ENCODE results near the gene EPN2. TPM values are rescaled to one million over a fixed set of nuclear protein-coding genes. Genes with fewer than 3 reads are reported as not detected.

EPN2 gene
- total and polyA plus RNA-seq, 3 donors from 2014 or later, result 60.0 to 66.5 (median 61.1) TPM

DNA sequence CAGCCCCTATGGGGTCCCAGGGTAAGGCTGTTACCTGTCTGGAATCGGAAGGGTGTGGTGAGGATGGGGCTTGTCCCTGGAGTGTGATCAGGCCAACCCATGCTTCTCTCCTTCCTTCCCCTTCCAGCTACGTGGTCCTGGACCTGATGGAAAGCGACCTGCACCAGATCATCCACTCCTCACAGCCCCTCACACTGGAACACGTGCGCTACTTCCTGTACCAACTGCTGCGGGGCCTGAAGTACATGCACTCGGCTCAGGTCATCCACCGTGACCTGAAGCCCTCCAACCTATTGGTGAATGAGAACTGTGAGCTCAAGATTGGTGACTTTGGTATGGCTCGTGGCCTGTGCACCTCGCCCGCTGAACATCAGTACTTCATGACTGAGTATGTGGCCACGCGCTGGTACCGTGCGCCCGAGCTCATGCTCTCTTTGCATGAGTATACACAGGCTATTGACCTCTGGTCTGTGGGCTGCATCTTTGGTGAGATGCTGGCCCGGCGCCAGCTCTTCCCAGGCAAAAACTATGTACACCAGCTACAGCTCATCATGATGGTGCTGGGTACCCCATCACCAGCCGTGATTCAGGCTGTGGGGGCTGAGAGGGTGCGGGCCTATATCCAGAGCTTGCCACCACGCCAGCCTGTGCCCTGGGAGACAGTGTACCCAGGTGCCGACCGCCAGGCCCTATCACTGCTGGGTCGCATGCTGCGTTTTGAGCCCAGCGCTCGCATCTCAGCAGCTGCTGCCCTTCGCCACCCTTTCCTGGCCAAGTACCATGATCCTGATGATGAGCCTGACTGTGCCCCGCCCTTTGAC is 143.5 kb downstream of the EPN2 start:
- TF ChIP-seq, protein P1, sequence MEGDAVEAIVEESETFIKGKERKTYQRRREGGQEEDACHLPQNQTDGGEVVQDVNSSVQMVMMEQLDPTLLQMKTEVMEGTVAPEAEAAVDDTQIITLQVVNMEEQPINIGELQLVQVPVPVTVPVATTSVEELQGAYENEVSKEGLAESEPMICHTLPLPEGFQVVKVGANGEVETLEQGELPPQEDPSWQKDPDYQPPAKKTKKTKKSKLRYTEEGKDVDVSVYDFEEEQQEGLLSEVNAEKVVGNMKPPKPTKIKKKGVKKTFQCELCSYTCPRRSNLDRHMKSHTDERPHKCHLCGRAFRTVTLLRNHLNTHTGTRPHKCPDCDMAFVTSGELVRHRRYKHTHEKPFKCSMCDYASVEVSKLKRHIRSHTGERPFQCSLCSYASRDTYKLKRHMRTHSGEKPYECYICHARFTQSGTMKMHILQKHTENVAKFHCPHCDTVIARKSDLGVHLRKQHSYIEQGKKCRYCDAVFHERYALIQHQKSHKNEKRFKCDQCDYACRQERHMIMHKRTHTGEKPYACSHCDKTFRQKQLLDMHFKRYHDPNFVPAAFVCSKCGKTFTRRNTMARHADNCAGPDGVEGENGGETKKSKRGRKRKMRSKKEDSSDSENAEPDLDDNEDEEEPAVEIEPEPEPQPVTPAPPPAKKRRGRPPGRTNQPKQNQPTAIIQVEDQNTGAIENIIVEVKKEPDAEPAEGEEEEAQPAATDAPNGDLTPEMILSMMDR (IDR thresholded peaks at IDR 0.05), result no peak
- no peak for TF ChIP-seq POLR2A (IDR thresholded peaks at IDR 0.05)
- intact Hi-C loops (cut with DNase I; ENCODE audit: low total_unique reads), result no loop called here
- DNase-seq, result no peak
- Histone ChIP-seq H3K27me3 (no peaks in the 10 kb centered on the region), H3K9me3 (no peaks in the 10 kb centered on the region), H3K27ac (no peak overlapping the region), H3K36me3 (ENCODE audit: low read depth, missing control alignments) (no peaks in the 10 kb centered on the region), H3K4me3 (no peak overlapping the region), H3K4me1 (peaks cover 29% of the 10 kb centered on the region)
- WGBS, 2 donors, result 95 to 97% methylated on average over 15 to 29 of the region's 29 CpGs

DNA sequence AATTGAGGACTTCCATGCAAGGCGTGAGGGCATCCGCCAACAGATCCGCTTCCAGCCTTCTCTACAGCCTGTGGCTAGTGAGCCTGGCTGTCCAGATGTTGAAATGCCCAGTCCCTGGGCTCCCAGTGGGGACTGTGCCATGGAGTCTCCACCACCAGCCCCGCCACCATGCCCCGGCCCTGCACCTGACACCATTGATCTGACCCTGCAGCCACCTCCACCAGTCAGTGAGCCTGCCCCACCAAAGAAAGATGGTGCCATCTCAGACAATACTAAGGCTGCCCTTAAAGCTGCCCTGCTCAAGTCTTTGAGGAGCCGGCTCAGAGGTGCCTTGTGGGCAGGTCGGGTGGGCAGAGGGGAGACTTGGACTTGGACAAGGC is 144.2 kb downstream of the EPN2 start:
- H3K36me3 ChIP-seq (ENCODE audit: low read depth, missing control alignments), result no peaks in the 10 kb centered on the region

GRCh38 chr17:19381741-19382444 is 144.7 kb downstream of the EPN2 start:
- no peak for DNase-seq
- H3K27ac ChIP-seq, result peak overlapping the region in 1 of 2 donors; percentile 36
- peaks cover 41% of the 10 kb centered on the region for H3K4me1 ChIP-seq
- no peak overlapping the region for H3K4me3 ChIP-seq
- intact Hi-C loops (cut with DNase I; ENCODE audit: low total_unique reads), result no loop called here
- no peaks in the 10 kb centered on the region for H3K36me3 ChIP-seq (ENCODE audit: low read depth, missing control alignments)
- 94% methylated on average over 28 to 31 of the region's 31 CpGs for WGBS, 2 donors
- no peaks in the 10 kb centered on the region for H3K9me3 ChIP-seq
- H3K27me3 ChIP-seq, result no peaks in the 10 kb centered on the region
- TF ChIP-seq POLR2A (IDR thresholded peaks at IDR 0.05), result no peak
- TF ChIP-seq, protein P1 (IDR thresholded peaks at IDR 0.05), result no peak

More for the DNA sequence above, 144.2 kb downstream of the EPN2 start:
- WGBS, 2 donors, result 96 to 97% methylated on average over 4 to 7 of the region's 7 CpGs
- no peaks in the 10 kb centered on the region for H3K27me3 ChIP-seq
- H3K4me3 ChIP-seq, result no peak overlapping the region
- intact Hi-C loops (cut with DNase I; ENCODE audit: low total_unique reads), result no loop called here
- no peak for TF ChIP-seq POLR2A (IDR thresholded peaks at IDR 0.05)
- TF ChIP-seq, protein P1 (IDR thresholded peaks at IDR 0.05), result no peak
- peaks cover 35% of the 10 kb centered on the region for H3K4me1 ChIP-seq
- H3K27ac ChIP-seq, result no peak overlapping the region
- no peaks in the 10 kb centered on the region for H3K9me3 ChIP-seq
- DNase-seq, result no peak

- no peak overlapping the region for H3K27ac ChIP-seq
- H3K9me3 ChIP-seq, result no peaks in the 10 kb centered on the region
- no peak for DNase-seq
- intact Hi-C loops (cut with DNase I; ENCODE audit: low total_unique reads), result no loop called here
- TF ChIP-seq POLR2A (IDR thresholded peaks at IDR 0.05), result no peak
- H3K27me3 ChIP-seq, result no peaks in the 10 kb centered on the region
- 78 to 87% methylated on average over 8 to 13 of the region's 13 CpGs for WGBS, 2 donors
- H3K4me3 ChIP-seq, result no peak overlapping the region
- H3K4me1 ChIP-seq, result peaks cover 50% of the 10 kb centered on the region
- H3K36me3 ChIP-seq (ENCODE audit: low read depth, missing control alignments), result no peaks in the 10 kb centered on the region
Observed at GRCh38 chr17:19382531-19383444, 145.6 kb downstream of the EPN2 start.

Measured in testis (tissue), 3 donors.